Measurements from ENCODE around the gene KCNQ1.

KCNQ1 gene

GRCh38 chr11:2870460-2870859 lies 425.7 kb downstream of the KCNQ1 start:
- TF ChIP-seq, protein P1, sequence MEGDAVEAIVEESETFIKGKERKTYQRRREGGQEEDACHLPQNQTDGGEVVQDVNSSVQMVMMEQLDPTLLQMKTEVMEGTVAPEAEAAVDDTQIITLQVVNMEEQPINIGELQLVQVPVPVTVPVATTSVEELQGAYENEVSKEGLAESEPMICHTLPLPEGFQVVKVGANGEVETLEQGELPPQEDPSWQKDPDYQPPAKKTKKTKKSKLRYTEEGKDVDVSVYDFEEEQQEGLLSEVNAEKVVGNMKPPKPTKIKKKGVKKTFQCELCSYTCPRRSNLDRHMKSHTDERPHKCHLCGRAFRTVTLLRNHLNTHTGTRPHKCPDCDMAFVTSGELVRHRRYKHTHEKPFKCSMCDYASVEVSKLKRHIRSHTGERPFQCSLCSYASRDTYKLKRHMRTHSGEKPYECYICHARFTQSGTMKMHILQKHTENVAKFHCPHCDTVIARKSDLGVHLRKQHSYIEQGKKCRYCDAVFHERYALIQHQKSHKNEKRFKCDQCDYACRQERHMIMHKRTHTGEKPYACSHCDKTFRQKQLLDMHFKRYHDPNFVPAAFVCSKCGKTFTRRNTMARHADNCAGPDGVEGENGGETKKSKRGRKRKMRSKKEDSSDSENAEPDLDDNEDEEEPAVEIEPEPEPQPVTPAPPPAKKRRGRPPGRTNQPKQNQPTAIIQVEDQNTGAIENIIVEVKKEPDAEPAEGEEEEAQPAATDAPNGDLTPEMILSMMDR (IDR thresholded peaks at IDR 0.05; ENCODE audit: insufficient read depth, low read depth, low read length, missing control alignments), result no peak
- no peak overlapping the region for H3K4me3 ChIP-seq (ENCODE audit: low read length)
- no peak for DNase-seq (ENCODE audit: low read depth)

DNA sequence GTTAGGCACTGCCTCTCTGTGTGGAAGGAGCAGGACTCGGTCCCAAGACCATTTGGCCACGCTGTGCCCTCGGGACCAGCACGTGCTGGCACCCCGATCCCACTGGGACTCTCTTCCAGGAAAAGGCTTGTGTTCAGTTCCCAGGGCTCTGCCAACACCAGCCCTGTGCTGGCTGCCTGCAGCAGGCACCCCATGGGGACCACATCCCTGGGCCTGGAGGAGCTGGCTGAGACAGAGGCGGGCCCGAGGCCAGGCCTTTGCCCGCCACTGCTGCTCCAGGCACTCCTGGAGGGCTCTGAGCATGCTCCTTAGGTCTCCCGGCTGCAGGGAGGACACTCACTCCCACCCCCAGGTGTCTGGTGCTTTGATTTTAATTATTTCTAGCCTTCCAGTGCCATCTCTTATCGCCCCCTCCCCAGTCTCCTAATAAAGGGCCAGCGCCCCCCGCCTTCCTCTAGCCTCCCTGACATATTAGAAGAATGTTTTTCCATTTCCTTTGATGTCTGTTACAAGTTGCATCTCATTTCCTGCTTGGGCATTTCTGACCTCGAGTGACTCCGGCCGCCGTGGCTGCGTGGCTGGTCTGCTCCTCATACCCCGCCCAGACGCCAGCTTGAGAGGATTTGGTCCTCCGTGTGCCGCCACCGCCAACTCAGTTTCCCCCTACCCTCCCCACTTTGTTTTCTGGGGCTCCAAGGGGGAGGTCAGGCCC lies 426.3 kb downstream of the KCNQ1 start:
- DNase-seq (ENCODE audit: low read depth), result no peak
- TF ChIP-seq, protein P1 (IDR thresholded peaks at IDR 0.05; ENCODE audit: insufficient read depth, low read depth, low read length, missing control alignments), result no peak
- H3K4me3 ChIP-seq (ENCODE audit: low read length), result no peak overlapping the region

- TF ChIP-seq, protein P1 (IDR thresholded peaks at IDR 0.05; ENCODE audit: insufficient read depth, low read depth, low read length, missing control alignments), result no peak
- DNase-seq (ENCODE audit: low read depth), result no peak
- no peak overlapping the region for H3K4me3 ChIP-seq (ENCODE audit: low read length)
Measured at GRCh38 chr11:2874963-2875362, 430.2 kb downstream of the KCNQ1 start.

DNA sequence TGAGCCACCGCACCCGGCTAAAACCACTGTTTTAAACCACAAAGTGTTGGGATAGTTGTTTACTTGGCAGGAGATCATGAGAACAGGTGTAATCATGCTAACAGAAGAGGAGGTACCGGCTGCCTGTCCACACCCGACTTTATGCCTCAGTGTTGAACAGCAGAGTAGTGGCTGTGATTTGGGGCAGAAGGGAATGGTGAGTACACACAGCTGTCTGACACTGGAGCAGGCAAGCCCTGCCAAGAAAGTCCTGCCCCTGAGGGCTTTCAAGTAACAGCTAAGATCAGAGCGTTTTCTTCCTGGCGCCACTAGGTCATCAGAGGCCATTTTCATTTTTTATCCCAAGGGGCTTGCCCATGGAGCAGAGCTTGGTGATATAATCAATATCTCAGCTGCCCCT lies 432.7 kb downstream of the KCNQ1 start:
- TF ChIP-seq, protein P1 (IDR thresholded peaks at IDR 0.05; ENCODE audit: insufficient read depth, low read depth, low read length, missing control alignments), result no peak
- DNase-seq (ENCODE audit: low read depth), result no peak
- no peak overlapping the region for H3K4me3 ChIP-seq (ENCODE audit: low read length)

DNA sequence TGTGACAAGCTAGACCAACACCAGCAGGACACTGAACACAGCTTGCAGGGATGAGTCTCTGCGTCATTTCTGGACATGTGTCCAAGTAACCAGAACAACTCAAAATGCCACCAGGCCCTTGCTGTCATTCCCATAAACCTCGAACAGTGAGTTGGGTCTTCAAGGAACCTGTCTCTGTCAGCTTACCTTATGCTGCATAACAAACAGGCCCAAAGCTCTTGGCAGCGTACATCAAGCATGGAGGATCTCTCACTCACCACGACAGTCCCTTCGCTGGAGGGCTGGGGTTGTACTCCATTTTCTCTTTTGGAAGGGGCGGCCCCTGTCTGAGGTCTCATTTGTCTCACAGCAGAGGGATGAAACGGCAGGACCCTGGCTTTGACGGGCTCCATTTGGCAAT lies 434.0 kb downstream of the KCNQ1 start:
- TF ChIP-seq, protein P1 (IDR thresholded peaks at IDR 0.05; ENCODE audit: insufficient read depth, low read depth, low read length, missing control alignments), result no peak
- no peak overlapping the region for H3K4me3 ChIP-seq (ENCODE audit: low read length)
- no peak for DNase-seq (ENCODE audit: low read depth)

DNA sequence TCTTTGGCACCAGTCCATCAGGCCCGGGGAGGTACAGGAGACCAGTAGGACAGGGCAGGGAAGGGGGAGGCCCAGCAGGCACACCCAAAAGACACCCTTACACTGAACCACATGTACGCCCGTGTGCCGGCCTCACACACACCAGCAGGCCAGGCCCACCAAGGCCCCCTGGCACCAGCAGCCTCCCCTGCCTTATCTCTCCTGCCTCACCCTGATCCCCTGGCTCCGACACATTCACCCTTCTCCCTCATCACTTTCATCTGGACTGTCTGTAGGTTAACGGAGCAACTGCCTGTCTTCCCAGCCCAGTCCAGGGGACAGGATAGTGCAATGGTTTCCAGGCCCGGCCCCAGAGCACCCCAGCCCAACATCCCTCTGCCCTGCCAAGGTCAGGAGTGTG lies 435.8 kb downstream of the KCNQ1 start:
- H3K4me3 ChIP-seq (ENCODE audit: low read length), result no peak overlapping the region
- no peak for DNase-seq (ENCODE audit: low read depth)
- TF ChIP-seq, protein P1 (IDR thresholded peaks at IDR 0.05; ENCODE audit: insufficient read depth, low read depth, low read length, missing control alignments), result no peak

Measured in epithelial cell of esophagus (primary cell).